Retinal pigment epithelial cell (primary cell): Measurements from ENCODE around the gene MEIOB.

Experiments
- DNase-seq: peaks from one replicate; pipeline ENCODE4 v3.0.0-alpha.2; 2010; ENCODE audit warnings: low read depth
- H3K4me3 ChIP-seq: 2 replicates; pipeline ENCODE4 v1.5.1; 2011; ENCODE audit warnings: mild to moderate bottlenecking, low read length, control low read depth, moderate library complexity
- TF ChIP-seq, protein P1 (sequence below): conservative IDR thresholded peaks from 2 replicates; pipeline ENCODE4 v1.5.1; 2011; ENCODE audit warnings: low read depth, low read length, control low read depth, inconsistent platforms

Gene MEIOB

DNA sequence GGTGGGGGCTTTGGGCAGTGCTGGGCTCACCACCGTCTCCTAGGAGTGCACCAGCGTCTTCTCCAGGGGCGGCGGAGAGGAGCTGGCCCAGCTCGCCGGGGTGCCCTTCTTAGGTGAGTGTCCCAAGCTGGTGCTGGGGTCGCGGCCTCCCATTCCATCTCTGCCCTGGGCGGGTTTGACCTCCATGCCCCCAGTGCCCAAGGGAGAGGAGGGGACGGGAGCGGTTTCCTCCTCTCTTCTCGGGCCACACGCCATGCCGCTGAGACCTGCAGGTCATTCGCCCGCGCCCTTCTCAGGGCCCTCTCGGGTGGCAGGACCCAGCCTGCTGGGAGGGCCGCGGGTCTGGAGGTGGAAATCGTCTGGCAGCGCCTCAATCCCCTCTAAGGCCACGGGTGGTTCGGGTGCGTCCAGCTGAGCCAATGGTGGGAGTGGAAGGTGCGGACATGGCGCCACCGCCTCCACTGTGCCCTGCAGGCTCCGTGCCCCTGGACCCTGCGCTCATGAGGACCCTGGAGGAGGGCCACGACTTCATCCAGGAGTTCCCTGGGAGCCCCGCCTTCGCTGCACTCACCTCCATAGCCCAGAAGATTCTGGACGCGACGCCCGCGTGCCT lies 83.8 kb downstream of the MEIOB start:
- H3K4me3 ChIP-seq = no peak overlapping the region
- TF ChIP-seq, protein P1, sequence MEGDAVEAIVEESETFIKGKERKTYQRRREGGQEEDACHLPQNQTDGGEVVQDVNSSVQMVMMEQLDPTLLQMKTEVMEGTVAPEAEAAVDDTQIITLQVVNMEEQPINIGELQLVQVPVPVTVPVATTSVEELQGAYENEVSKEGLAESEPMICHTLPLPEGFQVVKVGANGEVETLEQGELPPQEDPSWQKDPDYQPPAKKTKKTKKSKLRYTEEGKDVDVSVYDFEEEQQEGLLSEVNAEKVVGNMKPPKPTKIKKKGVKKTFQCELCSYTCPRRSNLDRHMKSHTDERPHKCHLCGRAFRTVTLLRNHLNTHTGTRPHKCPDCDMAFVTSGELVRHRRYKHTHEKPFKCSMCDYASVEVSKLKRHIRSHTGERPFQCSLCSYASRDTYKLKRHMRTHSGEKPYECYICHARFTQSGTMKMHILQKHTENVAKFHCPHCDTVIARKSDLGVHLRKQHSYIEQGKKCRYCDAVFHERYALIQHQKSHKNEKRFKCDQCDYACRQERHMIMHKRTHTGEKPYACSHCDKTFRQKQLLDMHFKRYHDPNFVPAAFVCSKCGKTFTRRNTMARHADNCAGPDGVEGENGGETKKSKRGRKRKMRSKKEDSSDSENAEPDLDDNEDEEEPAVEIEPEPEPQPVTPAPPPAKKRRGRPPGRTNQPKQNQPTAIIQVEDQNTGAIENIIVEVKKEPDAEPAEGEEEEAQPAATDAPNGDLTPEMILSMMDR = no peak
- no peak for DNase-seq

DNA sequence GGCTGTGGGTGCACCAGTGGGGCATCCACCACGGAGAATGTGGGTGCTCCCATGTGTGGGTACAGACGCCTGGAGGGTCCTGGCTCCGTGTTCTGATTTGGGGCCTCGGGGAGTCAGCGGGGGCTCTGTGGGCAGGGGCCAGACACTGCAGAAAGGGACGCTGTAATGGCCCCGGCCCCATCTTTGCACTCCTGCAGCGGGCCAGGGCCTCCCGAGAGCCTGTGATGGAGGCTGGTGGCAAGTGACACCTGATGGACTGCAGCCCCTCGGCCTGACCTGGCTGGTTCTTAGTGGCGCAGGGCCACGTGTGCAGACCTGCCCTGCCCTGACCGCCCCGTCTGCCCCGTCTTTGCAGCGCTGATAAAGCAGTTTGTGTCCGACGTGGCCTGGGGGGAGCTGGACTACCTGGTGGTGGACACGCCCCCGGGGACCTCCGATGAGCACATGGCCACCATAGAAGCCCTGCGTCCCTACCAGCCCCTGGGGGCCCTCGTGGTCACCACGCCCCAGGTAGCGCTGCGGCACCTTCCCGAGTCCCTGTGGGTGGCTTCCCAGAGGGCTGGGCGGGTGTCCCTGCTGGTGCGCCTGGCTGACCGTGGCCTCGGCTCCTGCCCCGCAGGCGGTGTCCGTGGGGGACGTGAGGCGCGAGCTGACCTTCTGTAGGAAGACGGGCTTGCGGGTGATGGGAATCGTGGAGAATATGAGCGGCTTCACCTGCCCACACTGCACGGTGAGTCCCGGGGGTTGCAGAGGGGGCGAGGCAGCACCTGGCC lies 84.5 kb downstream of the MEIOB start:
- no peak overlapping the region for H3K4me3 ChIP-seq
- TF ChIP-seq, protein P1 = no peak
- no peak for DNase-seq

DNA sequence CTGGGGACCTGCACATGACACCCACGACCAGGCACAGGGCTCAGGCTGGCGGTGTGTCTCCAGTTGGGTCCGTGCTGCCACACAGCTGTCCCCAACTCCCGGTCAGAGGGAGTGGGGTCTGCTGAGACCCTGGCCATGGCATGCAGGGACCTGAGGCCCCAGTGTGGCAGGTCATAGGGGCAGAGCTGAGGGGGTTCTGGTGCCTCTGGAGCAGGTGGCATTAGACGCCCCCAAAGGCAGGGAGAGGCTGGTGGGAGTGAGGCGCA lies 85.0 kb downstream of the MEIOB start:
- no peak for DNase-seq
- no peak overlapping the region for H3K4me3 ChIP-seq
- TF ChIP-seq, protein P1 = no peak

DNA sequence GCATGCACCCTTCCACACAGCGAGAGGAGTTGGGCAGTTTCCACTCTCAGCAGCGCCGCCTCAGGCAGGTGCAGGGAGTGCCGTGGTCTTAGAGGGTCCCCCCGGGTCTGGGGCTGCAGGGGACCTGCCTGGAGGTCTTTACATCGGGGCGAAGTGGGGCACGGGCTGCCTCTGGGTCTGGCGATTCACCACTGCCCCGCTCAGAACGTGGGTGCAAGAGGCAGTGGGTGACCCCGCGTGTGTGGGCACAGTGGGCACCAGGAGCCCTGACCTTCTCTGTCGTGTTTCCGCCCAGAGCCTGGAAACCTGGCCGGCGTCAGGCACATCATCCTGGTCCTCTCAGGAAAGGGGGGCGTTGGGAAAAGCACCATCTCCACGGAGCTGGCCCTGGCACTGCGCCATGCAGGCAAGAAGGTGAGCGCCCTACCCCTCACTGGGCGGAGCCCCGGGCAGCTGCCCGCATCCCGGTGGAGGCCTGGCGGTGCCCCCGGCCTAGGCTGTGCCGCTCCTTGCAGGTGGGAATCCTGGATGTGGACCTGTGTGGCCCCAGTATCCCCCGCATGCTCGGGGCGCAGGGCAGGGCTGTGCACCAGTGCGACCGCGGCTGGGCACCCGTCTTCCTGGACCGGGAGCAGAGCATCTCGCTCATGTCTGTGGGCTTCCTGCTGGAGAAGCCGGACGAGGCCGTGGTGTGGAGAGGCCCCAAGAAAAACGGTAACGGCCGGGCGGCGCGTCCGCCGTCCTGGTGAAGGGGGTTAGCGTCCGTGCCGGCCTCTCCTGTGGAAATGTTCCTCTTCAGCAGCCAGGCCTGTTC lies 85.5 kb downstream of the MEIOB start:
- DNase-seq = no peak
- TF ChIP-seq, protein P1 = no peak
- H3K4me3 ChIP-seq = no peak overlapping the region

DNA sequence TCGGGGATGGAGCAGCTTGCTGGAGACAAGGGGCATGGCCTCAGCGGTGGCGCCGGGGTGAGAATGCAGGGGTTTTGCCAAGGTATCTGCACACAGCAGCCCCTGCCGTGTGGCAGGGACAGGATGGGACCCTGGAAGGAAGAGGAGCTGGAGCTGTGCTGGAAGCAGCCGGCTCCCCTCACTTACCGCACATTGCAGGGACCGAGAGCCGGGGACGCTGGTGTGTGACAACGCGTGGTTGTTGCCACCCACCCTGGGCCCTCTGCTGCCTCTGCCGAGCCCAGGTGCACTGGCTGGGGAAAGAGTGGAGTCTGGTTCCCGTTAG lies 86.2 kb downstream of the MEIOB start:
- DNase-seq = no peak
- TF ChIP-seq, protein P1 = no peak
- no peak overlapping the region for H3K4me3 ChIP-seq

DNA sequence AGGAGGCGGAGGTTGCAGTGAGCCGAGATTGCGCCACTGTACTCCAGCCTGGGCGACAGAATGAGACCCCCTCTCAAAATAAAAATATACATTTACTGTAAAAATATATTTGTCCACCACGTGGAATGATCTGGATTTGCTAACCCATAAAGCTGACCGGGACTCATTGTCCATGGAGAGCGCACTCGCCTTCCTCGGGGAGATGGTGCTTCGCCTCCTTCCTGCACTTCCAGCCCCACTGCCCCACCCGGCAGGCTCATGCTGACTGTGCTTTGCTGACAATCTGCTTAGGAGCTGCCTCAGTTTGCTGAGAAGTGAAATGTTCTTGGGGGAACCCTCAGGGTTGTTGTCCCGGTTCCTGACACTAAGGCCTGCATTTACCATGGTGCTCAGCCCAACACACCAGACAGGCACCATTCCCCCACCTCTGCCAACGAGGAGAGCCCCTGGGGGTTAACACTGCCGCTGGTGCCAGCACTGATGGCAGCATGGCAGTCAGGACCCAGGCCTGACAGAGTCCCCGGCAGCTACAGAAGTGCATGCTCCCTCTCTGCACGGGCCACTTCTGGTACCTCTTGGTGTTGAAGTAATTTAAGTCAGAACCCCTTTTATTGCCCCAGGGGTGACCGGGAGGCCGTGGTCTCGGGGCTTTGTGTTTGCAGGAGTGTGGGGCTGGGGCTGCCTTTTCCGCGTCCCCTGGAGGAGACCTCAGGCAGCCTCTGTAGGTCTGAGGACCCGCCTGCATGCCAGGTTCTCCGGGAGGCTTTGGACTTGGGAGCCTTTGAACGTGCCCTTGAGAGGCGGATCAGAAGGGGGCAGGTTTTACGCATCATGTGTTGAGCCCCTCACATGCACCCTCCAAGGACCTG lies 86.8 kb downstream of the MEIOB start:
- H3K4me3 ChIP-seq = no peak overlapping the region
- TF ChIP-seq, protein P1 = no peak
- DNase-seq = no peak
